GM12878 (cell line): ENCODE results near the gene DISP3. TPM values are rescaled to one million over a fixed set of nuclear protein-coding genes. Genes with fewer than 3 reads are reported as not detected.

Experiments
- ATAC-seq: fragments of 200-7000 bp; cut with Tn5 transposase; 3 replicates; pipeline ENCODE4 v1.9.1; 2020; ENCODE audit warnings: mild to moderate bottlenecking, moderate library complexity
- BruUV-seq: library from RNA; stranded (reverse); fragments of 400-500 nt; replicated peaks from 2 replicates; lab custom pipeline; 2021; lab: Mats Ljungman, UMichigan
- CTCF ChIA-PET: fragments of 300-600 bp; sonication (Branson Sonifier 250); formaldehyde crosslinking; extraction: SDS; loops from one replicate; lab custom pipeline; 2021; ENCODE audit warnings: inconsistent platforms; lab: Yijun Ruan, JAX
- POLR2A ChIA-PET: fragments of 350-600 bp; formaldehyde crosslinking; extraction: SDS; loops from one replicate; lab custom pipeline; 2021; ENCODE audit warnings: inconsistent platforms; lab: Charles Lee
- RAD21 ChIA-PET: fragments of 300-600 bp; sonication (Branson Sonifier 250); formaldehyde crosslinking; loops from one replicate; lab custom pipeline; 2023; ENCODE audit warnings: antibody characterized with exemption; ENCODE audit not compliant: unreplicated experiment; lab: Charles Lee
- SMC1A ChIA-PET: fragments of 300-600 bp; sonication (Branson Sonifier 250); formaldehyde crosslinking; loops from one replicate; lab custom pipeline; 2023; ENCODE audit not compliant: unreplicated experiment, uncharacterized antibody; lab: Charles Lee
- DNase-seq: peaks from one replicate; pipeline ENCODE4 v3.0.0-alpha.2; 2011; ENCODE audit warnings: low read depth, low spot score
- FAIRE-seq: peaks from 3 replicates; lab custom pipeline; 2011; peaks lifted over from hg19 to GRCh38; lab: Jason Lieb, UNC
- H2AFZ ChIP-seq: 2 replicates; pipeline ENCODE4 v1.6.0; 2011; ENCODE audit warnings: low read depth, low read length, control low read depth; ENCODE audit not compliant: control insufficient read depth
- H3K27ac ChIP-seq: 2 replicates; pipeline ENCODE4 v1.5.1; 2011; ENCODE audit warnings: control low read depth; ENCODE audit not compliant: control insufficient read depth, insufficient read depth
- H3K27me3 ChIP-seq, 2 experiments: replicated peaks in 1 of 2; 2 replicates each; pipeline versions ENCODE4 v1.6.0 to v1.6.1; 2011; ENCODE audit warnings: low read length in 1 of 2; ENCODE audit not compliant: control insufficient read depth in 2 of 2, insufficient read depth in 2 of 2
- H3K36me3 ChIP-seq, 2 experiments: 2 replicates each; pipeline ENCODE4 v1.5.1; 2011; ENCODE audit warnings: low read length in 1 of 2; ENCODE audit not compliant: control insufficient read depth in 2 of 2, insufficient read depth in 2 of 2
- H3K4me1 ChIP-seq: 2 replicates; pipeline ENCODE4 v1.6.1; 2011; ENCODE audit warnings: mild to moderate bottlenecking, low read length, moderate library complexity, mixed read lengths; ENCODE audit not compliant: control insufficient read depth, insufficient read depth
- H3K4me2 ChIP-seq: 2 replicates; pipeline ENCODE4 v1.6.0; 2011; ENCODE audit warnings: control low read depth; ENCODE audit not compliant: control insufficient read depth, insufficient read depth
- H3K4me3 ChIP-seq: fragments of 200-600 bp; sonication (generic); 2 replicates; pipeline ENCODE4 v1.5.1; 2016
- H3K79me2 ChIP-seq: 2 replicates; pipeline ENCODE4 v1.6.0; 2011; ENCODE audit warnings: low read length; ENCODE audit not compliant: control insufficient read depth, insufficient read depth
- H3K9ac ChIP-seq: 2 replicates; pipeline ENCODE4 v1.8.0; 2011; ENCODE audit warnings: low read length, control low read depth, mixed read lengths; ENCODE audit not compliant: control insufficient read depth, insufficient read depth
- H3K9me3 ChIP-seq: replicated peaks from 3 replicates; pipeline ENCODE4 v1.5.1; 2011; ENCODE audit warnings: mild to moderate bottlenecking, low read length; ENCODE audit not compliant: control insufficient read depth, insufficient read depth
- H4K20me1 ChIP-seq: 2 replicates; pipeline ENCODE4 v1.6.0; 2011; ENCODE audit not compliant: control insufficient read depth, insufficient read depth
- CHD2 ChIP-seq: IDR thresholded peaks from 2 replicates; pipeline ENCODE4 v1.6.1; 2011; ENCODE audit warnings: low read depth, low read length, improper control_type of control experiment, borderline replicate concordance
- POLR2A ChIP-seq: IDR thresholded peaks from 2 replicates; pipeline ENCODE4 v1.6.1; 2011; ENCODE audit warnings: low read depth, mild to moderate bottlenecking, low read length
- TCF7 ChIP-seq: IDR thresholded peaks from 2 replicates; pipeline ENCODE4 v1.6.1; 2014; ENCODE audit warnings: antibody characterized with exemption, borderline replicate concordance
- WGBS: methylation state at CpG from one replicate; pipeline ENCODE4 v1.1.6; 2016; ENCODE audit warnings: low lambda C conversion rate; ENCODE audit not compliant: insufficient replicate concordance, insufficient coverage; ENCODE audit errors: missing lambda C conversion rate; 5-methylcytosine and 5-hydroxymethylcytosine counted together
- in situ Hi-C: fragments of 300-500 bp; cut with MboI; formaldehyde crosslinking; loops from 9 replicates; pipeline ENCODE4 v1.14.3; 2018; ENCODE audit warnings: mixed read lengths
- intact Hi-C: fragments of 100-400 bp; cut with micrococcal nuclease; formaldehyde crosslinking; loops from one replicate; pipeline ENCODE4 v1.14.2; 2022; ENCODE audit not compliant: unreplicated experiment
- polyA plus RNA-seq, 11 experiments: library from polyadenylated mRNA; depleted of rRNA in 4 of 11; unstranded in 6 of 11; stranded (reverse) in 5 of 11; fragments of >200 nt; fragmentation: Nextera tagmentation in 4 of 11; fragmentation: Illumina TruSeq in 1 of 11; extraction: Ambion mirVana in 4 of 11; extraction: Trizol in 1 of 11; gene quantifications; 1 replicate in 1 of 11; 2 replicates in 10 of 11; pipeline versions ENCODE4 v1.2.1 to v1.2.3, GENCODE V29; 2011 to 2016; ENCODE audit warnings: inconsistent platforms in 2 of 11, missing spikeins in 2 of 11, low read depth in 1 of 11
- total RNA-seq, 4 experiments: library from RNA; depleted of rRNA in 3 of 4; stranded (reverse); fragments of >200 nt in 3 of 4; fragmentation: Illumina TruSeq in 1 of 4; extraction: Trizol in 1 of 4; gene quantifications; 2 replicates each; pipeline versions ENCODE4 v1.2.1 to v1.2.3, GENCODE V29; 2013 to 2021
- TF ChIP-seq, protein P1 (sequence below): fragments of 450-650 bp; IDR thresholded peaks from 2 replicates; pipeline ENCODE4 v1.6.1; 2017; ENCODE audit warnings: borderline replicate concordance
- TF ChIP-seq, protein P2 (sequence below): fragments of 450-650 bp; IDR thresholded peaks from 2 replicates; pipeline ENCODE4 v1.6.1; 2017; ENCODE audit warnings: low read depth, mild to moderate bottlenecking, moderate library complexity

DISP3 gene
- total and polyA plus RNA-seq, 10 of the 15 experiments (the other 5 are each of a cell fraction or from before 2014, with no cell fraction given): under 0.01 to 0.18 (median 0.09) TPM; not detected in 2

GRCh38 chr1:11484321-11484655 lies 5.3 kb downstream of the DISP3 start:
- no peaks in the 10 kb centered on the region for H3K9me3 ChIP-seq
- FAIRE-seq: no peak
- RAD21 ChIA-PET: no interaction called here
- in situ Hi-C loops: no loop called here
- 0% methylated on average over 7 of the region's 7 CpGs for WGBS
- H3K27ac ChIP-seq: no peak overlapping the region
- CTCF ChIA-PET: no interaction called here
- ATAC-seq: no peak
- no peak for DNase-seq
- SMC1A ChIA-PET: no interaction called here
- no peak overlapping the region for H2AFZ ChIP-seq
- no peak overlapping the region for H3K9ac ChIP-seq
- no TSS peak for BruUV-seq
- intact Hi-C loops: no loop called here
- TF ChIP-seq CHD2: no peak
- no peak for TF ChIP-seq POLR2A
- no peaks in the 10 kb centered on the region for H3K4me1 ChIP-seq
- no peaks in the 10 kb centered on the region for H3K36me3 ChIP-seq
- no peaks in the 10 kb centered on the region for H3K79me2 ChIP-seq
- H3K4me2 ChIP-seq: no peak overlapping the region
- H4K20me1 ChIP-seq: no peaks in the 10 kb centered on the region
- no peak overlapping the region for H3K4me3 ChIP-seq
- peaks cover 0 to 8% of the 10 kb centered on the region in 2 experiments; a peak in 2 of 4 replicates for H3K27me3 ChIP-seq
- POLR2A ChIA-PET: no interaction called here

DNA sequence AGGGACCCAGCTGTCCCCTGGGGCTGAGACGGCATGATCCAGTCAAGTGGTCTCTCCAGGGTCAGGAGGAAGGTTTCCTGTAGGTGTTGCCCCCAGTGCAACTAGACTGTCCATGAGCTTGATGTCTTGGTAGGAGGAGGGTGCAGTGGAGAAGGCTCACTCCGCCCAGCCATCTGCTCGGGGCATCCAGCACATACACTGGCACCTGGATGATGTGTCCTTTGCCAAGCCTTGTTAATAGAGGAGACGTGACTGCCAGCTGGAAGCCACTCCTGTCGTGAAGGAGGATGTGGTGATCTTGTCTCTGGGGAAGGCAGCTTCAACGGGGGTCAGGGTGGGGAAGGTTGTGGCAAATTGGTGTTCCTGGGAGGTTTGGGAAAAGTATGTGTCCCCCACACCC lies 6.2 kb downstream of the DISP3 start:
- TF ChIP-seq TCF7: no peak
- TF ChIP-seq, protein P1, sequence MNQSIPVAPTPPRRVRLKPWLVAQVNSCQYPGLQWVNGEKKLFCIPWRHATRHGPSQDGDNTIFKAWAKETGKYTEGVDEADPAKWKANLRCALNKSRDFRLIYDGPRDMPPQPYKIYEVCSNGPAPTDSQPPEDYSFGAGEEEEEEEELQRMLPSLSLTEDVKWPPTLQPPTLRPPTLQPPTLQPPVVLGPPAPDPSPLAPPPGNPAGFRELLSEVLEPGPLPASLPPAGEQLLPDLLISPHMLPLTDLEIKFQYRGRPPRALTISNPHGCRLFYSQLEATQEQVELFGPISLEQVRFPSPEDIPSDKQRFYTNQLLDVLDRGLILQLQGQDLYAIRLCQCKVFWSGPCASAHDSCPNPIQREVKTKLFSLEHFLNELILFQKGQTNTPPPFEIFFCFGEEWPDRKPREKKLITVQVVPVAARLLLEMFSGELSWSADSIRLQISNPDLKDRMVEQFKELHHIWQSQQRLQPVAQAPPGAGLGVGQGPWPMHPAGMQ: no peak
- TF ChIP-seq, protein P2, sequence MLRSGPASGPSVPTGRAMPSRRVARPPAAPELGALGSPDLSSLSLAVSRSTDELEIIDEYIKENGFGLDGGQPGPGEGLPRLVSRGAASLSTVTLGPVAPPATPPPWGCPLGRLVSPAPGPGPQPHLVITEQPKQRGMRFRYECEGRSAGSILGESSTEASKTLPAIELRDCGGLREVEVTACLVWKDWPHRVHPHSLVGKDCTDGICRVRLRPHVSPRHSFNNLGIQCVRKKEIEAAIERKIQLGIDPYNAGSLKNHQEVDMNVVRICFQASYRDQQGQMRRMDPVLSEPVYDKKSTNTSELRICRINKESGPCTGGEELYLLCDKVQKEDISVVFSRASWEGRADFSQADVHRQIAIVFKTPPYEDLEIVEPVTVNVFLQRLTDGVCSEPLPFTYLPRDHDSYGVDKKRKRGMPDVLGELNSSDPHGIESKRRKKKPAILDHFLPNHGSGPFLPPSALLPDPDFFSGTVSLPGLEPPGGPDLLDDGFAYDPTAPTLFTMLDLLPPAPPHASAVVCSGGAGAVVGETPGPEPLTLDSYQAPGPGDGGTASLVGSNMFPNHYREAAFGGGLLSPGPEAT: no peak
- no peak overlapping the region for H3K4me3 ChIP-seq
- no peak overlapping the region for H2AFZ ChIP-seq
- ChIA-PET SMC1A (no interaction called here), RAD21 (no interaction called here), POLR2A (no interaction called here), CTCF (no interaction called here)
- no peaks in the 10 kb centered on the region for H3K4me1 ChIP-seq
- BruUV-seq: no TSS peak
- peaks cover 0 to 12% of the 10 kb centered on the region in 2 experiments; a peak in 2 of 4 replicates for H3K27me3 ChIP-seq
- no peak overlapping the region for H3K27ac ChIP-seq
- DNase-seq (no peak), FAIRE-seq (no peak), ATAC-seq (no peak)
- no peaks in the 10 kb centered on the region for H3K79me2 ChIP-seq
- WGBS: 3% methylated on average over 6 of the region's 6 CpGs
- in situ Hi-C loops: no loop called here
- H3K36me3 ChIP-seq: no peaks in the 10 kb centered on the region
- no peaks in the 10 kb centered on the region for H3K9me3 ChIP-seq
- intact Hi-C loops: no loop called here
- no peak overlapping the region for H3K4me2 ChIP-seq
- no peaks in the 10 kb centered on the region for H4K20me1 ChIP-seq
- H3K9ac ChIP-seq: no peak overlapping the region
